AG08395 (cell line): ENCODE data around the gene MORN1.
"Not testable (repeated sequence)": the region's sequence is repeated elsewhere in the genome, so short reads cannot be mapped to it uniquely, and the experiment has no call there.

Experiments
- DNase-seq: peaks from one replicate; pipeline ENCODE4 v3.0.0; 2012; ENCODE audit warnings: mixed read lengths, low spot score

MORN1 gene

DNA sequence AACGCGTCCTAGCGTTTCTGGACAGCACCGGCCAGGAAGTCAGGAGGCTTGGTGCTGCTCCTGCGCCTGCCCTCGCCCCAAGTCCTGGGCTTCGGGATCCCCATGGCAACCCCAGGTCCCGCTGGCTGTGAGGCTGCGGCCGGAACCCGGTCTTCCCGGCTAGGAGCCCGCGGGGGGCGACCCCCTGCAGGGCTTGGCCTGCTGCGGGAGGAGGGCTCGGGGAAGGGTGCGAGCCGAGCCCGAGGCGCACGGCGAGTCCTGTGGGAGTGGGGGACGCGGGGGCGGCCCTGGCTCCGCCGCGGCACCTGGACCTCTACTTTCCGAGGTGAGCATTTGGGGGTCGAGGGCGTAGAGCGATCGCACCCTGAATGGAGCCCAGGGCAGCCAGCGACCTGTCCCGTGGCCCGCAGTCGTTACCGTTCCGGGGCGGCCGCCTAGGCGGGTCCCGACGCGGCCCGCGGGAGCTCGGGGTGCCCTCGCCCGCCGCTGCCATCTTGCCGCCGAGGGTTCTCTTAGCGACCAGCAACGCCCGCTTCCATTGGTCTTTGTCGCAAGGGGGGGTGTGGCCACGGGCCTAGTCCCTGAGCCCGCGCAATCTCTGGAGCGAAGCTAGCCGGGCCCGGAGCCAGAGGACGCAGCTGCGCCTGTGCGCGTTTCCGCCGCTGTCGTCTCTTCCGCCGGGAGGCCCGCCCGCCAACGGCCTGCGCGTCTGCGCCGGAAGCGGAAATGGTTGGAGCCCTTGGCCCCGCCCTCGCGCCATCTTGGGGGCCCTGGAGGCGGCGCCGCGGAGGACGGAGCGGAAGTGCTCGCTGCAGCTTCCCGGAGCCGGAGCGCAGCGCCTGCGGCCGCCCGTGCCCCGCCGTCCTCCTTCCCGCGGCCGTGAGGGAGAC lies at the start of gene MORN1, which contains the start of gene RER1:
TSS of gene MORN1 (minus strand) at position 514 of the 890 bp plus-strand sequence. CDS start at position 493, 21 bp downstream.
TSS of gene RER1 (plus strand) at position 801 of the 890 bp plus-strand sequence. CDS start 3,950 bp downstream, outside the sequence.
- DNase-seq, result peak; percentile 99

- not testable (repeated sequence) for DNase-seq
Measured at GRCh38 chr1:2440346-2440745, 49.0 kb upstream of the MORN1 start.

- no peak for DNase-seq
Measured at GRCh38 chr1:2439369-2439768, 48.0 kb upstream of the MORN1 start.

- no peak for DNase-seq
Measured at GRCh38 chr1:2438641-2439040, 47.3 kb upstream of the MORN1 start.

DNA sequence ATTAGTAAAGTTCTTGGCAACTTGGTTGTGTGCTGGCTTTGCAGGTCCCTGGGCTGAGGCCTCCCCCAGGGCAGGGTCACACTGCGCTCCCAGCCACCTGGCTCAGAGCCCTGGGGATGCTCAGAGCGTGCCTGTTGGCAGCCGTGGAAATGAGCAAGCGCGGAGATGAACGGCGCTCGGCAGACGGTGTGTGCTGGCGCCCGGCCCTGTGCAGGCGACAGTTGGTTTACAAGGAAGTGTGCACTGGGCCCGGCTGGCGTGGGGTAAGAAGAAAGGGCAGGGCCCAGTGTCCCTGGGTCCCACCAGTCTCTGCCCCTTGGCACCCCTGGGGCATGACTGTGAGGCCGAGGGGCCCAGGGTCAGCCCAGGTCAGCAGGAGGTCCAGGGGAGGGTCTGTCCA lies 46.7 kb upstream of the MORN1 start:
- DNase-seq, result no peak

DNA sequence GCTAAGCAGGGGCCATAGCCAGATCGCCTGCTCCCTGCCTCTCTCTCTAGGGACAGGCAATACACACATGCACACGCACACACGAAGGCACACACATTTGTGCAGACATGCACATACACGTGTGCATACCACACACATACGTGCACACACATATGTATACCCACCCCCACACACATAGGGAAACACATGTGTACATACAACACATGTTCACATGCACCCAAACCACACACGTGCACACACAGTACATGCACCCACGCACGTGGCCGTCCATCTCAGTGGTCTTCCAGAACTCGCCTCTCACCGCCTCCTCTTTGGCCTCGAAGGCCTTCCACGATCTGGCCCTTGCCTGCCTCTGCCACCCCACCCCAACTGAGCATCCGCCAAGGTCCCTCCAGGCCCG lies 46.3 kb upstream of the MORN1 start:
- DNase-seq, result no peak

- DNase-seq, result no peak
Measured at GRCh38 chr1:2436876-2437275, 45.5 kb upstream of the MORN1 start.

DNA sequence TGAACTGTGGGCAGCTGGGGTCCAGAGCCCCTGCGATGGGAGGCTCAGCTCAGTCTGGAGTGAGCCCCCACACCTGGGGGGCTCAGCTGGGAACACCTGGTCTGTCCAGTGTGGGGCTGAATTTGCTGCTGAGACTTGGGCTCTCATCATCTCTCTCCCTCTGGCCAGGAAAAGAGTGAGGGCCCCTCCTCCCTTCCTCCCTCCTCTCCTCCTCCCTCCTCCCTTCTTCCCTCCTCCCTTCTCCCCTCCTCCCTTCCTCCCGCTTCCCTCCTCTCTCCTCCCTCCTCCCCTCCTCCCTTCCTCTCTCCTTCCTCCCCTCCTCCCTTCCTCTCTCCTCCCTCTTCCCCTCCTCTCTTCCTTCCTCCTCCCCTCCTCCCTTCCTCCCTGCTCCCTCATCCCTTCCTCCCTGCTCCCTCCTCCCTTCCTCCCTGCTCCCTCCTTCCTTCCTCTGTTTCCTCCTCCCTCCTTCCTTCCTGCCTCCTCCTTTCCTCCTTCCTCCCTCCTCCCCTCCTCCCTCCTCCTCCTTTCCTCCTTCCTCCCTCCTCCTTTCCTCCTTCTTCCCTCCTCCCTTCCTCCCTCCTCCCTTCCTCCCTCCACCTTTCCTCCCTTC lies 44.5 kb upstream of the MORN1 start:
- no peak for DNase-seq

DNA sequence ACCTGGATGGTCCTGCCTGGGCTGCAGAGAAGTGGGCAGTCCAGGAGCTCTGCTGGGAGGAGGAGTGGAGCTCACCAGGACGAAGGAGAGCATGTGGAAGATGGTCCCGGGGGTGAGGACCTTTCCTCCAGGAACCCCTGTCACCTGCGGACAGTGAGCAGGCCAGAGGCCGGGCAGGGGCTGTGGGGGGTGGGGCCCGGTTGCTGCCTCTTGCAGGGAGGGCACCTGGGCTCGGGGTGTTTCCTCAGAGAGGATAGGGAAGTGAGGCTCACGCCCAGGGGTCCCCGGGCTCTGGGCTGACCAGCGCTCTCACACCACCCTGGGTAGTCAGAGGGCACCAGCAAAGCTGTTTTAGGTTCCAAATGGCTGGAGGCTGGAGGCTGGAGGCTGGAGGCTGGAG lies 43.7 kb upstream of the MORN1 start:
- no peak for DNase-seq

DNA sequence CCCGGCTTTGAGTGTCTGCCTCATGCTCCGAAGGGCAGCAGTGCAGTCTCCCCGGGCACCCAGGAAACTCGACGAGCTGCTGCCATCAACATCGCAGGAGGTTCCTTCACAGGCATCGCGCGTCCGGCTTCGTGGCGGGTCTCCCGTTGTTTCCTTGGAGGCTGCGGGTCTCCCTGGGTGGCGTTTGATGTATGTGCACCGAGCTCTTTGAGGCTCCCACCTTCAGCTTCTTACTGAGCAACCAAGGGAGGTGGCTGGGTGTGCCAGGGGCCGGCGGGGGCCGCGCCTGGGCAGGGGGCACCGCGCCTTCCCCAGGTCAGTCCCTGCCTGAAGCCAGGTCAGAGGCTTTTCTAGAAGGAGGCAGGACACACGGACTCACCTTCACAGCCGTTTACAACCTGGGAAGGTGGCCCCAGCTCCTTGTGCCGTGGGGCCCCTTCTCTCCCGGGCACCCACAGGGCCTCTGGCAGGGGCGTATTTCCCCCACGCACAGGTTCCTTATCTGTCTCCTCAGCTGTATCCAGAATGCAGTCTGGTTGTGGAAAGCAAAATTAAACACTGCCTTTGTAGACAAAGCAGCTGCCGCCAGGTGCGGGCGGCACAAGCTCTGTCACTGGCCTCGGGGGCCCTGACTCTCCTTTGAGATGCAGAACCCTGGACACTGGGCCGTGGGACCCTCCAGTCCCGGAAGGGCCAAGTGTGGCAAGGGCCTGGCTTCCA lies 42.7 kb upstream of the MORN1 start:
- DNase-seq, result no peak

DNA sequence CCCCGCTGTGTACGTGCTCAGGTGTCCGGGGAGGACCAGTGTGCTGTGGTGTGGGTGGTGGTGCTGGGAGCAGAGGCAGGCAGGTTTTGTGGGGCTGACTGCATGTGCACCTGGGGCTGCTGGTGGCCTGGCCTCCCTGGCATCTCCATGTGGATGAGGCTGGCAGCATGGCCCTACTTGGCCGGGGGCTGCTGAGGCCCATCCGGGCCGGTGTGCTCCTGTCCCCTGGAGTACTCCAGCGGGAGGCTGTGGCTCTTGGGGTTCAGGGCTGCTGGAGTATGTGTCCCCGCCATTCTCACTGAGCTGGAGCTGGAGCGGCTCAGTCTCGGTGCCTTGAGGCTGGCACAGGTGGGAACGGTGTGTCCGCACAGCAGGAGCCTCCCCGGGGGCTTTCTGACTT lies 41.8 kb upstream of the MORN1 start:
- DNase-seq, result no peak

- no peak for DNase-seq
Measured at GRCh38 chr1:2432441-2432844, 41.1 kb upstream of the MORN1 start.

DNA sequence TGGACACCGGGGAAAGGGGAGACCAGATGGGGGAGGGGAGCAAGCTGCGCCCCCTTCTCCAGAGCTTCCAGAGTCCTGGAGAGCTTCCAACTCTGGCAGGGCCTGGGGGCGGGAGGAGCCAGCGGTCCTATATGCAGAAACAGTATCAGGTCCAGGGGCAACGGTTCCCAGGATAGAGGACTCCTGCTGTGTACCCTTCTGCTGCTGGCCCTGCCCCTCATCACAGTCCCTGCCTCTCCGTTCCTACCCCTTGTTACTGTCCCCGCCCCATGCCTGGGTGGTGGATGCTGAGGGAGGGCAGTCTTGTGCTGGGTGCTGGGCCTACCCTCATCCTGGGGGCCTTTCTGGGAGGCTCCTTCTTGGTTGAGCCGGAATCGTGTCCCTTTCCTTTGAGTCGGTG lies 40.2 kb upstream of the MORN1 start:
- DNase-seq, result no peak

GRCh38 chr1:2431103-2431502 lies 39.7 kb upstream of the MORN1 start:
- no peak for DNase-seq

GRCh38 chr1:2430592-2430973 lies 39.2 kb upstream of the MORN1 start:
- no peak for DNase-seq

- DNase-seq, result no peak
Measured at GRCh38 chr1:2429780-2430591, 38.6 kb upstream of the MORN1 start.

DNA sequence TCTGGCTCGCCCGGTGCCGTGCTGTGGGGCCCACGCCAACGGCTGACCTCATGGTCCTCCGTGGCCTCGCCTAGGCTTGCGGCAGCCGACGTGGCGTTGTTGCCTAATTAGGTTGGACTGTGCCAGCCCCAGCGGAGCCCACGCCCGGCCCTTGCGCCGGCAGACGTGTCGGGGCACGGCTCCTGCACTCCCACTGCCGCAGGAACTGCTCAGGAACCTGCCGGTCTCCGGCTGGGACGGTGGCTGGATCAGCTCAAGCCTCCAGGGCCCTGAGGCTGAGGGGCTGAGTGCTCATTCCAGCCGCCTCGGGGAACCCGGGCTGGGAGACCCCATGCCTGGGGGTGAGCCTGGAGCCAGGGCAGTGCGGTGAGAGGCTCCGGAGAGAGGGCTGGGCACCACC lies 37.1 kb upstream of the MORN1 start:
- no peak for DNase-seq

DNA sequence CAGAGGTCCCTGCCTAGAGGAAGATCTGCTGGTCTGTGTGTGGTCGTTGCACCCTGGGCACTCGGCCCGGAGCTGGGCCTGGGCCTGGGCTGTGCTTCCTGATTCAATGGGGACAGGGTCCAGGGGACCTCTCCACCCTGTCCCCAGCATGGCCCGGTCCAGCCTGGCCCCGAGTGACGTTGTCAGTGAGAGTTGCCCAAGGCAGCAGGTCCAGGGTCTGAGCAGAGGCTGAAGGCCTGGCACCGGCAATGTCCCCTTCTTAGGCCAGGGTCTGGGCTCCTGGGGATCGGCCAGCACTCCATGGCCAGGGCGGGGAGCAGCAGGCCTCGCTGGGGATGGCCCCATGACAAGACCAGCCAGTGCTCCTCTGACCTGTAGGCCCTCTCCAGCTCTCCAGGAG lies 36.6 kb upstream of the MORN1 start:
- no peak for DNase-seq

DNA sequence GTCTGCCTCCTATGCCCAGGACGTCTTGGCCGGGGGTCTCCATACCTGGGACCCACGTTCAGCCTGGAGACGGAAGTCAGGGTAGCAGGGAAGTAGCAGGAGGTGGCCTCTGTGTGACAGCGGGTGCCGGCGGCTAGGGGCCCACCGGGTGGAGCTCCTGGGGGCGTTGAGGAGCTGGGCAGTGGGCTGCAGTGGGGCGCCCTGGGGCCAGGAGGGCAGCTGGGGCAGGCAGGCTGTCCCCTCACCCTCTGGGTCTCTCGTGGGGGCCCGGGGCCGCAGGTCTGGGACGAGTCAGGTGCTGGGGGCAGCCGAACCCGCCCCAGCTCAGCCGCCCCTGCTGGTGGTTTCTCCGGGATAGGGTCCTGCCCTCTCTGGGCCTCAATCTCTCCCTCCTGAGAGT lies 35.7 kb upstream of the MORN1 start:
- no peak for DNase-seq

GRCh38 chr1:2426540-2426939 lies 35.2 kb upstream of the MORN1 start:
- DNase-seq, result no peak

- DNase-seq, result no peak
Measured at GRCh38 chr1:2425892-2426291, 34.5 kb upstream of the MORN1 start.

GRCh38 chr1:2422523-2422922 lies 31.2 kb upstream of the MORN1 start:
- DNase-seq, result no peak
